Endothelial cell (in vitro differentiated cells): ENCODE data around the gene TAB2. TPM values are rescaled to one million over a fixed set of nuclear protein-coding genes. Genes with fewer than 3 reads are reported as not detected.

ENCODE experiments used
- DNase-seq: peaks from one replicate; pipeline ENCODE4 v3.0.0; 2021; ENCODE audit warnings: low spot score
- H3K27ac Mint-ChIP-seq: one replicate; pipeline ENCODE4 v1.8.0; 2021; ENCODE audit warnings: mixed read lengths, inconsistent platforms; ENCODE audit not compliant: unreplicated experiment
- H3K27me3 Mint-ChIP-seq: one replicate; pipeline ENCODE4 v1.8.0; 2021; ENCODE audit warnings: mild to moderate bottlenecking, moderate library complexity, mixed read lengths, inconsistent platforms; ENCODE audit not compliant: unreplicated experiment
- H3K36me3 Mint-ChIP-seq: one replicate; pipeline ENCODE4 v1.8.0; 2021; ENCODE audit warnings: mild to moderate bottlenecking, low read depth, mixed read lengths, inconsistent platforms; ENCODE audit not compliant: unreplicated experiment
- H3K4me1 Mint-ChIP-seq: one replicate; pipeline ENCODE4 v1.8.0; 2021; ENCODE audit warnings: mild to moderate bottlenecking, mixed read lengths, inconsistent platforms; ENCODE audit not compliant: unreplicated experiment
- H3K4me3 Mint-ChIP-seq: one replicate; pipeline ENCODE4 v1.8.0; 2021; ENCODE audit warnings: mild to moderate bottlenecking, mixed read lengths, inconsistent platforms; ENCODE audit not compliant: unreplicated experiment
- H3K9me3 Mint-ChIP-seq: one replicate; pipeline ENCODE4 v1.8.0; 2021; ENCODE audit warnings: mixed read lengths, inconsistent platforms; ENCODE audit not compliant: unreplicated experiment
- CTCF ChIP-seq: fragments of 200-600 bp; sonication (generic); IDR thresholded peaks from one replicate; pipeline ENCODE4 v1.5.0; 2021; ENCODE audit warnings: antibody characterized with exemption; ENCODE audit not compliant: unreplicated experiment
- total RNA-seq: library from RNA; stranded (reverse); fragmentation: NEBNext Ultra II Directional; extraction: Animal tissue kit (Norgen Biotek cat#: 25700); gene quantifications from one replicate; pipeline ENCODE4 v1.2.1, GENCODE V29; 2021; ENCODE audit not compliant: unreplicated experiment

Gene TAB2
- total RNA-seq, 1 donor from 2014 or later, result 105 TPM

GRCh38 chr6:149373511-149373910 lies 56.0 kb downstream of the TAB2 start:
- Mint-ChIP-seq H3K27ac (peak overlapping the region; percentile 12), H3K27me3 (no peaks in the 10 kb centered on the region)
- DNase-seq, result no peak

GRCh38 chr6:149379977-149380376 lies 62.5 kb downstream of the TAB2 start:
- Mint-ChIP-seq H3K4me1 (peaks cover 4% of the 10 kb centered on the region), H3K27me3 (peaks cover 5% of the 10 kb centered on the region), H3K9me3 (no peaks in the 10 kb centered on the region), H3K36me3 (peaks cover 38% of the 10 kb centered on the region), H3K4me3 (peak overlapping the region; percentile 39), H3K27ac (no peak overlapping the region)
- TF ChIP-seq CTCF, result no peak
- DNase-seq, result no peak

More at GRCh38 chr6:149373511-149373910, 56.0 kb downstream of the TAB2 start:
- peaks cover 7% of the 10 kb centered on the region for H3K4me1 Mint-ChIP-seq
- H3K4me3 Mint-ChIP-seq, result no peak overlapping the region
- no peak for TF ChIP-seq CTCF
- H3K9me3 Mint-ChIP-seq, result no peaks in the 10 kb centered on the region
- H3K36me3 Mint-ChIP-seq, result peaks cover 17% of the 10 kb centered on the region

GRCh38 chr6:149380523-149380922 lies 63.0 kb downstream of the TAB2 start:
- DNase-seq, result no peak
- H3K4me3 Mint-ChIP-seq, result no peak overlapping the region
- peaks cover 5% of the 10 kb centered on the region for H3K27me3 Mint-ChIP-seq
- H3K9me3 Mint-ChIP-seq, result no peaks in the 10 kb centered on the region
- H3K36me3 Mint-ChIP-seq, result peaks cover 38% of the 10 kb centered on the region
- H3K27ac Mint-ChIP-seq, result no peak overlapping the region
- no peak for TF ChIP-seq CTCF
- peaks cover under 1% of the 10 kb centered on the region for H3K4me1 Mint-ChIP-seq

GRCh38 chr6:149383371-149383770 lies 65.9 kb downstream of the TAB2 start:
- H3K27me3 Mint-ChIP-seq, result peaks cover 5% of the 10 kb centered on the region
- H3K9me3 Mint-ChIP-seq, result no peaks in the 10 kb centered on the region
- H3K27ac Mint-ChIP-seq, result no peak overlapping the region
- H3K4me3 Mint-ChIP-seq, result no peak overlapping the region
- no peak for TF ChIP-seq CTCF
- no peak for DNase-seq
- peaks cover 3% of the 10 kb centered on the region for H3K4me1 Mint-ChIP-seq
- H3K36me3 Mint-ChIP-seq, result peaks cover 37% of the 10 kb centered on the region

GRCh38 chr6:149384464-149384863 lies 67.0 kb downstream of the TAB2 start:
- peaks cover 27% of the 10 kb centered on the region for H3K36me3 Mint-ChIP-seq
- TF ChIP-seq CTCF, result no peak

More at GRCh38 chr6:149384464-149384863, 67.0 kb downstream of the TAB2 start:
- Mint-ChIP-seq H3K9me3 (no peaks in the 10 kb centered on the region), H3K27me3 (peaks cover 2% of the 10 kb centered on the region), H3K4me3 (no peak overlapping the region), H3K27ac (no peak overlapping the region), H3K4me1 (peaks cover 3% of the 10 kb centered on the region)
- no peak for DNase-seq
